Hepatocyte (in vitro differentiated cells): ENCODE results near the gene ZNF681.
"Not testable (repeated sequence)": the region's sequence is repeated elsewhere in the genome, so short reads cannot be mapped to it uniquely, and the experiment has no call there.

Experiments
- EZH2 ChIP-seq: fragments of 200-600 bp; sonication (generic); IDR thresholded peaks from 2 replicates; pipeline ENCODE4 v1.6.1; 2016; ENCODE audit warnings: antibody characterized with exemption, mild to moderate bottlenecking, borderline replicate concordance
- TF ChIP-seq, protein P1 (sequence below): fragments of 200-600 bp; sonication (generic); IDR thresholded peaks from 2 replicates; pipeline ENCODE4 v1.5.1; 2016; ENCODE audit warnings: antibody characterized with exemption, mild to moderate bottlenecking; ENCODE audit not compliant: poor library complexity

DNA sequence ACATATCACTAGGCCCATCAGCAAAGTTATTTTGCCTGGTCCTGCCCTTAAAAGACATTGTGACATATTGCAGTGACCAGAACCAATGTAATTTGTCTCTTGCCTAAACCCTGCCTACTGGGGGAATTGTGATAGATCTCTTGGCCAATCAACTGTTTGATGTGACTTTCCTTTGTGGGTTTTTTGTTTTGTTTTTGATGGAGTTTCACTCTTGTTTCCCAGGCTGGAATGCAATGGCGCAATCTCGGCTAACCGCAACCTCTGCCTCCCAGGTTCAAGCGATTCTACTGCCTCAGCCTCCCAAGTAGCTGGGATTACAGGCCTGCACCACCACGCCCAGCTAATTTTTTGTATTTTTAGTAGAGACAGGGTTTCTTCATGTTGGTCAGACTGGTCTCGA lies 19.3 kb upstream of the ZNF681 start:
- TF ChIP-seq, protein P1, sequence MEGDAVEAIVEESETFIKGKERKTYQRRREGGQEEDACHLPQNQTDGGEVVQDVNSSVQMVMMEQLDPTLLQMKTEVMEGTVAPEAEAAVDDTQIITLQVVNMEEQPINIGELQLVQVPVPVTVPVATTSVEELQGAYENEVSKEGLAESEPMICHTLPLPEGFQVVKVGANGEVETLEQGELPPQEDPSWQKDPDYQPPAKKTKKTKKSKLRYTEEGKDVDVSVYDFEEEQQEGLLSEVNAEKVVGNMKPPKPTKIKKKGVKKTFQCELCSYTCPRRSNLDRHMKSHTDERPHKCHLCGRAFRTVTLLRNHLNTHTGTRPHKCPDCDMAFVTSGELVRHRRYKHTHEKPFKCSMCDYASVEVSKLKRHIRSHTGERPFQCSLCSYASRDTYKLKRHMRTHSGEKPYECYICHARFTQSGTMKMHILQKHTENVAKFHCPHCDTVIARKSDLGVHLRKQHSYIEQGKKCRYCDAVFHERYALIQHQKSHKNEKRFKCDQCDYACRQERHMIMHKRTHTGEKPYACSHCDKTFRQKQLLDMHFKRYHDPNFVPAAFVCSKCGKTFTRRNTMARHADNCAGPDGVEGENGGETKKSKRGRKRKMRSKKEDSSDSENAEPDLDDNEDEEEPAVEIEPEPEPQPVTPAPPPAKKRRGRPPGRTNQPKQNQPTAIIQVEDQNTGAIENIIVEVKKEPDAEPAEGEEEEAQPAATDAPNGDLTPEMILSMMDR: not testable (repeated sequence)
- TF ChIP-seq EZH2: not testable (repeated sequence)
